GM19238 (cell line): Measurements from ENCODE around the gene CXCL14.
A peak's percentile ranks its signal among the peaks of the same experiment; 100 is the strongest.

Experiments used
- DNase-seq: peaks from one replicate; pipeline ENCODE4 v3.0.0; 2011; ENCODE audit warnings: low spot score; ENCODE audit not compliant: insufficient read length

CXCL14 gene

GRCh38 chr5:135568923-135569360 lies 9.8 kb downstream of the CXCL14 start:
- no peak for DNase-seq

- DNase-seq: no peak
Observed at GRCh38 chr5:135568246-135568645, 10.5 kb downstream of the CXCL14 start.

GRCh38 chr5:135567661-135568060 lies 11.1 kb downstream of the CXCL14 start:
- DNase-seq: no peak

- no peak for DNase-seq
Observed at GRCh38 chr5:135566422-135567400, 12.1 kb downstream of the CXCL14 start.

DNA sequence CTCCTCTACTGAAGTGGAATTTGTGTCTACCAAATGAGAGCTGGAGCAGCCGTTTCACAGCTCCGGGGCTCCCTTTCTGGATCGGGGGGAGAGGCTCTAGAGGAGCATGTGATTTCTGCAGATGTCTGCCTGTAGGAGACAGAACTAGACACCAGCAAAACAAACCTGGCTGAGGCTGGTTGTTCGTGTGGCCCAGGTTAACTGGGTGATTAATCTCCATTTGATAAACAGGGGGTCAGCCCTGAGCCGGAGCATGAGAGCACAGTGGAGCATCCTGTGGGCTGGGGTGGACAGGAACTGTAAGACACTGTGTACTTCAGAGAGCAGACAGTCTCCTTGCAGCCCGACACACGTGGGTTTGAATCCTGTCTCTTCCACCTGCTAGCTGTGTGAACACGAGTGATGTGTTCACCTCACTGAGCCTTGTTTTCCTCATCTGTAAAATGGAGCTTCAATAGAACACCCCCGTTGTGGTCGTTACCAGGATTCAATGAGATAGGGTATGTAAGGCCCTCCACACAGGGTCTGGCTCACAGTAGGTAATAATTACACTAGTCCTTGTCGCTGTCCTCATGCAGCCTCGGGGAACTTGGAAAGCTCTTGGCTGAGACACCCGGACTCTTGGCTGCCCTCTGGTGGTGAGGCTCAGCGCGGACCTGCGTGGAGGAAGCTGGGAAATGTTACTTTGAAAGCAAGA lies 12.9 kb downstream of the CXCL14 start:
- peak; percentile 57 for DNase-seq

- DNase-seq: no peak
Observed at GRCh38 chr5:135565266-135565665, 13.5 kb downstream of the CXCL14 start.

GRCh38 chr5:135564331-135564730 lies 14.5 kb downstream of the CXCL14 start:
- no peak for DNase-seq

DNA sequence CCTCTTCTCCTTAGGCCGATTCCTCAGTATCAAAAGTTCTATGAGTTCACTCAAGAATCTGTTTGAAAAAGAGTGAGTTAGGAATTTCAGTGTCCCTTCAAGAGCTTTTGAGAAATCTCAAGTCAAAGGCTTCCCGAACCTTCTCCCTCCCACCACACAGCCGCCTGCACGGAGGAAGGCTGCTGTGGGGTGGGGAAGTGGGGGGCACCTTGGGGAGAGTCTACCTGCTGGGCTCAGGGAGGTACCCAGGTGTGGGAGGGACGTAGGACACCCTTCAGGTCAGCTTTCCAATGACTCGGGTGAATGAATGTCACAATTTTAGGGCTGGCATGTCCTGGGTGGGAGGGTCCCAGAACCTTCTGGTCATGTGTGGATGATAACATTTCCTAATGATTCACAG lies 17.5 kb downstream of the CXCL14 start:
- no peak for DNase-seq

DNA sequence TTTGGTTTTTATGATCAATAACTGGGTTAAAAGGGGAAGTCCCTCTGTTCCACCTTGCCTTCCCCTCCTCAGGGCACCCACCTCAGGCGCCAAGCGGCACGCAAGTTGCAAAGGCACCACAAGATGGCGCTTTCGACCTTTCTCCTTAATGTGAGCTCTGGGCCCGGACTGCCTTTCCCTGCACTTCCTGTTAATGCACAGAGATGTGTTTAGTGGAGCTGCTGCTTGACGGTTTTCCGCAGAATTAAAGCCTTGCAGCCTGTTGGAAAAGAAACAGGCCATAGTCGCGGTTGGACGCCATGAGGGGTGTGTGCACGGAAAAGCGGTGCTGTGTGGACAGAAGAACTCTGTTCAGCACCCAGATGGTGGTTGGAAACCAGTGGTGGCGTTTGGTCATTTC lies 17.9 kb downstream of the CXCL14 start:
- DNase-seq: peak; percentile 77

GRCh38 chr5:135559354-135559753 lies 19.4 kb downstream of the CXCL14 start:
- DNase-seq: no peak

DNA sequence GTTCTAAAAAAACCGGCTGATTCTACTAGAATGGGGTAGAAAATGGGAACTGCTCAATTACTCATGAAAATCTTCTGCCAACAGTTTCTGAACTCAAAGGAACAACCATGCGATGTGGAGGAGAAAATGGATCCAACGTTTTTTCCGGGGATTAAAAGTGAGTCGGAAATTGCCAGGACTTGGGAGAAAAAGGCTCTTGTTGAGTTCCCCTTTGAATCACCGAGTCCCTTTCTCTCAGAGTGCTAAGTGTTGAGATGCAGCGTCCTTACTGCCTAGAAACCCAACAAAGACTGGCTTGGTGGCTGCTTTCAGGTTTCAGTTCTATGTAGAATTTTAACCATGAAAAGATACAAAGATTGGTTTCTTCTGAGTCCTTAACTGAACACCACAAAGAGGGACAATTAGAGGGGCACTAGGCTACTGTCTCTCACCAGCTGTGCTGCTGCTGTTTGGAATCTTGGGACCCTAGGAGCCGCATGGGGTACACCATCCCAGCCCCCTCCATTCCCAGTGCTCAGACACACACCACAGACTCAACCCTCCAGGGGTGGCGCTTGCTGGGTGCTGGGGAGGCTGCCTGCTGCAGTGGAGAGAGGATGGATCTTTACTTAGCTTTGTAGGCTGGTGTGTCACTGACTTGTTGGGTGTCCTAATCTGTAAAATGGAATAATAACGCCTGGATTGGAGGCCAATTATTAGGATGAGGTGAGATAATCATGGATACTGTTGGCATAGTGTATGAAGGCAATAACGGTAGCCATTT lies 21.5 kb downstream of the CXCL14 start:
- no peak for DNase-seq

DNA sequence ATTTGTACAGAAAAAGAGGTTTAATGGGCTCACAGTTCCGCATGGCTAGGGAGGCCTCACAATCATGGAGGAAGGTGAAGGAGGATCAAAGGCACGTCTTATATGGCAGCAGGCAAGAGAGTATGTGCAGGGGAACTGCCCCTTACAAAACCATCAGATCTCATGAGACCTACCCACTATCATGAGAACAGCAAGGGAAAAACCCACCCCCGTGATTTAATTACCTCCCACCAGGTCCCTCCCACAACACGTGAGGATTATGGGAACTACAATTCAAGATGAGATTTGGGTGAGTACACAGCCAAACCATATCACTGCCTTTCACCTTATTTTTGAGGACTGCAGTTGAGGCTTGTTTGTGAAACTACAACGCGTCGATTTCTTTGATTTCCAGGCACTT lies 22.2 kb downstream of the CXCL14 start:
- DNase-seq: no peak

DNA sequence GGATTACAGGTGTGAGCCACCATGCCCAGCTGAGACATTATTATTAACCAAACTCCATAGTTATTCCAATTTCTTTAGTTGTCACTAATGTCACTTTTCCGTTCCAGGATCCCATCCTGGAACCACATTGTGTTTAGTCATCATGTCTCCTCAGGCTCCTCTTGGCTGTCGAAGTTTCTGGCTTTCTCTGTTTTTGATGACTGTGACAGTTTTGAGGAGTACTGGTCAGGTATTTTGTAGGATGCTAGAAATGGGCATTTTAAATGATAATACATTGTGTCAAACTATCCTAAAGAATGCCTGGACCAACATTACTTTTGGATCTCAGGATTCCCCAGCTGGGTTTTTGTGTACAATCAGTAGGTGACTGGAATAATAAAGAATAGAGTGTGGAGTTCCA lies 23.3 kb downstream of the CXCL14 start:
- no peak for DNase-seq

DNA sequence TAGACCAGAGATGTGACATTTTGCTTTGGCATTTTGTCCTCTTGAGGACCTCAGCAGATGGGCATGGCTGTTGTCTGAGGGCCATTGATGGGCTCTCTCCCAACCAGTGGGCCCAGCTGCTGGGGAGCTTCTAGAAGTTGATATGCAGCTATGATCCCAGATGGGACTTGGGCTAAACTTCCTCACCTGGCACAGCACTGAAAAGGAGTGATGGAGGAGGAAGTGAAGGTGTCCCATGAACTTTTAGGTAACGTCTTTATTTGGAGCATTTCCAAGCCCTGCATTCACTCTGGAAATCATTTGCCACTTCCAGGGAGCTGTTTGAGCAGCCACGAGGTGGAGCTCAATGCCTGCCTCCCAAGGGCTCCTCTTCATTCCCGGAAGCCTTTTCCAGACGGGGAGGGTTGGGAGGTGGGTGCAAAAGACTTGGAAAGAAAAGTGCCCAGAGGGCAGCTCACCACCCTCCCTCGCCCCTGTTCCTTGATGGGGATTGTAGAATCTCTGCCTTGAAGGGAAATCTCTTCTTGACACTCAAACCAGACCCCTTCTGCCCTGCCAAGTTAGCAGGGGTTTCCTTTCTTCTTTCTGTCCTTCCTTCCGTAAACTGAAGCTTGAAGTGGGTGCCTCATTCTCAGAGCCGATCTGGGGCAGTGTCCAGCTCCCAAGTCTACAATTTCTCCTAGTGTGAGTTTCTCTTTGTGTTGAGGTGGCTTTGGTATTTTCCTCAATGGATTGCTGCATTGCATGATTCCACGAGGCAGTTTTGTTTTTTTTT lies 24.9 kb downstream of the CXCL14 start:
- DNase-seq: no peak

GRCh38 chr5:135551593-135552447 lies 27.0 kb downstream of the CXCL14 start:
- DNase-seq: peak; percentile 57

DNA sequence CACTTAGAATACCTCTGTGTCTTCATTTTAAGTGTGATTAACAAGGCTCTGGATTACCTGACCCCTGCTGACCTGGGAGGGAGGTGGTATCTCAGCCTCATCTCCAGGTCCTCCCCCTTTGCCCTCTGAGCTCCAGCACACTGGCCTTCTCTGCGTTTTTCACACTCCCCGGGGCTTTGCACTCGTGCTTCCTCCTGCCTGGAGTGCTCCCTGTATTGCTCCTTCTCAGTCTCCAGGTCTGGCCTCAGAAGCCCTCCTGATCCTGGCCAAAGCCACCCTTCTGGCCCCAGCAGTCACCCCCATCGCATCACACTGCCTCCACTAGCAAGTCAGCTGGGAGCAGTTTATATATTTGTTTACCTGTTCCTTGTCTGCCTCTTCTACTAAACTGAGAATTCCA lies 29.4 kb downstream of the CXCL14 start:
- DNase-seq: no peak

GRCh38 chr5:135547590-135548254 lies 31.1 kb downstream of the CXCL14 start:
- DNase-seq: no peak

DNA sequence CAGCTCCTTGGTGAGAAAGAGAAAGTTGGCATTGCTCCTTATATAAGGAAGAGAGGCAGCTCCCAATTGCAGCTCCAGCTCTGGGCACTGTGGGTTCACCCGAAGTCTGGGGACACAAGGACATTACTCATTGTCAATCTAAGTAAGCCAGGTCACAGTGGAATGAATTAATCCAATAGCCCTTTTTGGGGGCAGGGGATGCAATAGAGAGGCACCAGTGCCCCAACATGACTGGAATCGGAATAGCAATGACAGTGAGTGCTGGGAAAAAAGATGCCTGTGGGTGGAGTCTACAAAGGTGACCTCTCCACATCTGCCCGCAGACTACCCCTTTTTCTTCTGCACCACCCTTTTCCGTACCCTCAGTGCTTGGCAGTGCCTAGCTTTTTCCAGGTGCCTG lies 31.9 kb downstream of the CXCL14 start:
- no peak for DNase-seq

GRCh38 chr5:135546101-135546500 lies 32.7 kb downstream of the CXCL14 start:
- no peak for DNase-seq
